GM18951 (cell line): Measurements from ENCODE around the gene UBE2L3.
"Not testable (repeated sequence)": the region's sequence is repeated elsewhere in the genome, so short reads cannot be mapped to it uniquely, and the experiment has no call there.

Experiments used
- POLR2A ChIP-seq: IDR thresholded peaks from 4 replicates; pipeline ENCODE4 v1.6.1; 2011; ENCODE audit warnings: mild to moderate bottlenecking; ENCODE audit not compliant: insufficient read length, insufficient read depth; ENCODE audit errors: extremely low read depth
- in situ Hi-C: fragments of 300-500 bp; cut with MboI; formaldehyde crosslinking; loops from one replicate; pipeline ENCODE4 v1.12.0; 2022; ENCODE audit warnings: low sequenced_read_pairs, mixed read lengths, inconsistent platforms; ENCODE audit not compliant: unreplicated experiment

The UBE2L3 gene

DNA sequence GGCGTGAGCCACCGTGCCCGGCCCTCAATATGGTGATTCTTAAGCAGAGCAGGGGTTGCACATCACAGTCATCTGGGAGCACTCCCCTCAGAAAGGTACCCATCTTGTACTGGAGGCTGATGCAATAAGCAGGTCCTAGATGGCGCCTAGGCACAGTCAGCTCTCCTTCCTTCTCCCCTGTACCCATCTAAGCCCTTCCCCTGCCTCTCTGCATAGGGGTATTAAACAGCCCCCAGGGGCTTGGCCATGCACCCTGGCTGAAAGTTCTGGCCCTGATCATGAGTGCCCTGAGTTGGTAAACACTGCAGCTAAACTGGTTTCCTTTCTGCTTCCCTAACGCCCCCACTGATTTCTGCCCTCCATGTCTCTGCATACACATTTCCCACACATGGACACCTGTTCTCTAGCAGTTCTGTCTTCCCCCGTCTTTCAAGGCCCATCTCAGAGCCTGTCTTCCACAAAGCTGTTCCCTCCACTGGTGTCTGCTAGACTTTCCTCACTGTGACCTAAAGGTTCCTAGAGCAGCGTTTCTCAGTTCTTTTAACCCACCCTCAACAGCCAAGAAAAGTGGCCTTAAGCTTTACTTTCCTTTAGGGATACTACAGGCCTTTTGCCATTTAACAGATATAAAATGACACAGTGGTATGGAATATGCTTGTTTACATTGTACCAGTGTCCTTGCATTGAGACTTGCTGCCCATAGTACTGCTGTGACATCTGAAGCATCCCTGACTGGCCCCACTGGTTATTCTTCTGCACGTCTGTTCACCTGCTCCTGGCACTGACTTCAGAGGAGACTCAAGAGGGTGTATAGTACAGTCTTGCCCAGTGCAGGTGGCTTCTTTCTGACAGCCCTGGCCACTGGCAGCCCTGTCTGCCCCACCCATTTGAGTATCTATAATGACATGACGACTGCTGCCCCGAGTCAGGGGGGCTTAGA lies 15.6 kb downstream of the UBE2L3 start:
- TF ChIP-seq POLR2A, result no peak
- in situ Hi-C loops, result no loop called here

DNA sequence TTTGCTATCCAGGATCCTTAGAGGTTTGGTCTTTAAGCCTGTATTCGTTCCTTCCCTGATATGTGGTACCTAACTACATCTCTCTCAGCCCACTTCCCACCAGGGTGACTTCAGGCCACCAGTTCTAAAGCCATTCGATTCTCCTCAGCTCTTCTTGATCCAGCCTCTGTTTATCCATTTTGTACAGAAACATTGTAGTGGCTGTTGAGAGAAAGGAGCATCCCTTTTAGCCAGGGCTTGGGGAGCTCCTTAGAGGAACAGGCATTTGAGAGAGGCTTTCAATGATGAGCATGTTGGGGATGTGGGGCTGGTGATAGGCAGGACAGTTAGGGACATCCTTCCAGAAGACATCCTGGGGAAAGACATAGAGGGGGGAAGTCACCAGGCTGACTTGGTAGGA lies 17.9 kb downstream of the UBE2L3 start:
- in situ Hi-C loops, result no loop called here

DNA sequence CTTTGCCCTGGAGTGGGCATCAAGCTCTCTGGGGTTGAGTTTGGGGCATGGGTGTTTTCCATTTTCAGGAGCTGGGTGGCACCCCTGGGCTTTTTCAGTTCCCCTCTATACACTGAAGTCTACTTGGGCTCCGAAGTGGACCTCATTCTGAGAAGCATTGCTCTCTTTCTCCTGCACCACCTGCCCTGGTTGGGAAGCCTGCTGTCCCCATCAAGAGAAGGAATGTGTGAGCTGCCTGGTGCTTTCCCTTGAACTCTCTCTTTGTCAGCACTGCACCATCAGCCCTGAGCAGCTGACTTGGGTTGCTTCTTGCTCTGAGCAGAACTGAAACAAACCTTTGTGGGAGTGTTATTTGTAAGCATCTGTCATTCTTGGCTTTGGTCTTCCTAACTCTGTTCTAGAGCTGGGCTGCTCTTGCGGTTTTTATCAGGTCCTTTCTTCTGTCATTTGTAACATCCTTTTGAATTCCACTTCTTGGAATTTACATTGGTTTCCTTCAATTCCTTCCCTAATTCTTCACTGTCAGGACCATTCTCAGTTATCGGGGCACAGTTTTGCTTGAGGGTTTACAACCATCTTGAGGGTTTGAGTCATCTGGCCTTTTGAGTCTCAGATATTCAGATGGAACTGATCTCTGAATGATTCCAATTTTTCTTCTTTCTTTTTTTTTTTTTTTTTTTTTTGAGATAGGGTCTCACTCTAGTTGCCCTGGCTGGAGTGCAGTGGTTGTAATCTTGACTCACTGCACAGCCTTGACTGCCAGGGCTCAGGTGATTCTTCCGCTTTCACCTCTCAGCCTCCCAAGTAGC lies 20.5 kb downstream of the UBE2L3 start:
- in situ Hi-C loops, result no loop called here
- TF ChIP-seq POLR2A, result no peak

More for the DNA sequence above, 17.9 kb downstream of the UBE2L3 start:
- TF ChIP-seq POLR2A, result no peak

- no peak for TF ChIP-seq POLR2A
- in situ Hi-C loops, result no loop called here
Observed at GRCh38 chr22:21589396-21589795, 21.9 kb downstream of the UBE2L3 start.

DNA sequence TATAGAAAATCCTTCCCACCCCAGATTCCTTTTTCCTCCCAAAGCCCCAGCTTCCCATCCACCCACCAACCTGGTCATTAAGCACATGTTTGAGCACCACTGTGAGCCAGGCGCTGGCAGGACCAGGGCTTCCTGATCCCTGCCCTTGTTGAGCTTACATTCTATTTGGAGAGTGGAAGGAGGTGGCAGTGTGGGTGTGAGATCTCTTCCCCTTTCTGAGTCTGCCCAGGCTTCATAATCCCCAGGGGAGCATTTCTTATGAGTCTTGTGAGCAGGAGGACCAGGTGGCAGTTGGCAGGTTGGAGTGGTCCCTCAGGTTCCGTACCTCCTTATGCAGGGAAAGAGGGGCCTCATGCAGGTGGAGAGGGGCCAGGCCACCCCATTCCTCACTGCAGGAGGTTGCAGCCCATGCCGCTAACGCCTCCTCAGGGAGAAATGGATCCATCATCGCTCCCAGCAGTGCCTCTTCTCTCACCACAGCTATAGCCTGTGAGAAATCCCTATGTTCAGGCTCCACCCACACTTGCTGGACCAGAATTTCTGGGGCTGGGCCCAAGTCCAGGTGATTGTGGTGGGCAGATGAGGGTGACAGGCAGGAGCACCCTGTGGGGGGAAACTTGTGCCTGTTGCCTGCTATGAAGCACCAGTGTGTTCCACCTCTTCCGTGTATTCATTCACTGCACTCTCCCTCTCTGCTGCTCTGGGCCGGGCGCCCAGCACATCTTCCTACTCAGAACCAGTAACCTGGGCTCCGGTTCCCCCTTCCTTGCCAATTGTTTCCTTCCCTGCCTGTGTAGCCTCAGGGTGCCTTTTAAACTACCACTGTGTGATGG lies 23.5 kb downstream of the UBE2L3 start:
- TF ChIP-seq POLR2A, result no peak
- in situ Hi-C loops, result no loop called here

GRCh38 chr22:21591695-21592094 lies 24.2 kb downstream of the UBE2L3 start:
- in situ Hi-C loops, result no loop called here
- no peak for TF ChIP-seq POLR2A

GRCh38 chr22:21592422-21592821 lies 24.9 kb downstream of the UBE2L3 start:
- in situ Hi-C loops, result no loop called here
- no peak for TF ChIP-seq POLR2A

DNA sequence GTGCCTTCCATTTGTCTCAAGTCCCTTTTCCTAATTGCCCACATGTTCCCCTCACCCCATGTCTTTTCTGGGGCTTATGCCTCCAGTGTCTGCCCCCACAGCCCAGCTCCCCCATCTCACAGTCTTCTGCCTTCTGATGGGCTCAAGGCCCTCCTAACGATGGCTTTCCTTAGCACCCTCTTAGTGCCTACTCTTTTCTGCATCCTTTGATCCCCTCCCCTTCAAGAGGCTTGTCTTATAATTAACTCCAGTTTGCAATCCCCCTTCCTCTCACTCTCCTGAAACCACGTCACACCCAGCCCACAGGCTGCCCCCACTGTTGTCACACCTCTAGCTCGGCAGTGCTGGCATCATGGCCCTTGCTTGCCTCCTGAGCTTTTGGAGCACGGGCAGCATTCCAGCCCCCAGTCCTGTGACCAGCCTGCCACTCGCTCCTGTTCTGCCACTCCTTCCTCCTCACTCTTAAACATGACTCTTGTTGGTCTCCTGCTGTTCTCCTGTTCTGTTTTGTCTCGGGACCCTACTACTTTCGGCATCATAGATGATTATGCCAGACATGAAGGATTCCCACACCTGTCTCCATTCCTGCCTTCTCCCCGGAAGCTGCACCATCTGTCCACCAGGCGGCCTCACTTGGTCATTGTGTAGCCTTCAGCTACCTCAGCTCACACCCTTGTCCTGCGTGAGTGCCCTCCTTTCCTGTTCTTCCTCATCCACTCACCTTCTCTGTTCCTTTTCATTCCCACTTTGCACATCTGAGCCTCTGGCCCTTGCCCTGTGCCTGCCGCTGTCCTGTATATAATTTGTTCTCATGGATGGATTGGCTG lies 26.1 kb downstream of the UBE2L3 start:
- no peak for TF ChIP-seq POLR2A
- in situ Hi-C loops, result no loop called here

DNA sequence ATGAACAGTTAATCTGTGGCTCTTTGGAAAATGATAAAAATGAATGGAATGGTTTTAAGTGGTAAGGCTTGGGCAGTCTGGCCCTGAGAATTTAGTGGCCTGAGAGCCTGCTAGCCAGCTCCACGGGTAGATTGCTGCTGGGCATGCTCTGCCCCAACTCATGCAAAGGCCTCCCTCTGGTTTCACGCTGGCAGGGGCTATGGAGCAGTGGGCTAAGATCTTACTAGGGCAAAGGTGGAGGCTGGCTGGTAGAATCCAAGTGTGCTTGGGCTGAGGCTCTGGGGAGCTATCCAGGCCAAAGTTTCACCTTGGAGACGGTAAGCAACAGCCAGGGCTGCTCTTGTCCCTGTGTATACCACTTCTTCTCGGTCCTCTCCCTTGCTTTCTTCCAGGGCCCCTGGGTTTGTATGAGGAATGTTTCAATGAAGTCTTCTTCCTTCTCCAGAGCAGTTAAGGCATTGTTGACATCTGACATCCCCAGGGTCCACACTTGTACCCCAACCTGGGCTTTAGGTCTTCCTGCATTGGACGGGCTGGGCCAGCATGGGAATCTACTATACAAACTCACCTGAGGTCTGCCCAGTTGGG lies 27.4 kb downstream of the UBE2L3 start:
- TF ChIP-seq POLR2A, result no peak
- in situ Hi-C loops, result no loop called here

DNA sequence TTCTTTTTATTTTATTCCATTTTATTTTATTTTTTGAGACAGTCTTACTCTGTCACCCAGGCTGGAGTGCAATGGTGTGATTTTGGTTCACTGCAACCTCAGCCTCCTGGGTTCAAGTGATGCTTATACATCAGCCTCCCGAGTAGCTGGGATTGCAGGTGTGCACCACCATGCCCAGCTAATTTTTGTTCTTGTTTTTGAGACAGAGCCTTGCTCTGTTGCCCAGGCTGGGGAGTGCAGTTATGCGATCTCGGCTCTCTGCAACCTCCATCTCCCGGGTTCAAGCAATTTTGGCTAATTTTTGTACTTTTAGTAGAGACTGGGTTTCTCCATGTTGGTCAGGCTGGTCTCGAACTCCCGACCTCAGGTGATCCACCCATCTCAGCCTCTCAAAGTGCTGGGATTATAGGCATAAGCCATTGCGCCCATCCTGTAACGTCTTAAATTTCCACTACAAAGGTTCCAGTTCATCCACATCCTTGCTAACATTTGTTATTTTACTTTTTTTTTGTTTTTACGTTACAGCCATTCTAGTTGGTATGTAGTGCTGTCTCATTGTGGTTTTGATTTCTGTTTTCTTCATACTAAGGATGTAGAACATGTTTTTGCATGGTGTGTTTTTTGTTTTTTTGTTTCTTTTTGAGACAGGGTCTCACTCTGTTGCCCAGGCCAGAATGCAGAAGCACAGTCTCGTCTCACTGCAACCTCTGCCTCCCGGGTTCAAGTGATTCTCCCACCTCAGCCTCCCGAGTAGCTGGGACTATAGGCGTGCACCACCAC lies 29.0 kb downstream of the UBE2L3 start:
- in situ Hi-C loops, result not testable (repeated sequence)

DNA sequence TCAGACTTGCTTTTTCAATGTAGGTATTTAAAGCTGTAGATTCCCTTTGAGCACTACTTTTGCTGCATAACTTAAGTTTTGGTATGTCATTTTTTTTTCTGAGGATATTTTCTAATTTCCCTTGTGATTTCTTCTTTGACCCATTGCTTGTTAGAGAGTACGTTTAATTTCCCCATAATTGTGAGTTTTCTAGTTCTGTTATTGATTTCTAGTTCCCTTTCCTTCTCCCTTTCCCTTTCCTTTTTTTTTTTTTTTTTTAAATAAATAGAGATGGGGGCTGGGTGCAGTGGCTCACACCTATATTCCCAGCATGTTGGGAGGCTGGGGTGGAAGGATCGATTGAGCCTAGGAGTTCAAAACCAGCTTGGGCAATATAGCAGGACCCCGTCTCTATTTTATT lies 30.8 kb downstream of the UBE2L3 start:
- in situ Hi-C loops, result no loop called here
- TF ChIP-seq POLR2A, result no peak
